Brain microvascular endothelial cell (primary cell): Measurements from ENCODE around the gene GREM1.

ENCODE experiments used
- DNase-seq: peaks from one replicate; pipeline ENCODE4 v3.0.0-alpha.2; 2020
- H3K27ac ChIP-seq: fragments of 250-450 bp; sonication (Bioruptor Pico); 2 replicates; pipeline ENCODE4 v1.5.1; 2020; ENCODE audit warnings: mild to moderate bottlenecking, moderate library complexity
- H3K27me3 ChIP-seq: fragments of 250-450 bp; sonication (Bioruptor Pico); replicated peaks from 2 replicates; pipeline ENCODE4 v1.5.1; 2020; ENCODE audit warnings: mild to moderate bottlenecking
- H3K36me3 ChIP-seq: fragments of 250-450 bp; sonication (Bioruptor Pico); replicated peaks from 2 replicates; pipeline ENCODE4 v1.5.1; 2020; ENCODE audit warnings: mild to moderate bottlenecking
- H3K4me3 ChIP-seq: 2 replicates; pipeline ENCODE4 v1.5.1; 2011; ENCODE audit warnings: low read depth, mild to moderate bottlenecking, control low read depth, low read length, moderate library complexity
- in situ Hi-C: cut with HindIII; loops from 2 replicates; pipeline ENCODE4 v1.10.0; 2017; ENCODE audit warnings: low sequenced_read_pairs, low pct_ligation_motif_present
- TF ChIP-seq, protein P1 (sequence below): IDR thresholded peaks from 2 replicates; pipeline ENCODE4 v1.5.1; 2011; ENCODE audit warnings: low read depth, mild to moderate bottlenecking, moderate library complexity, low read length, control low read depth, inconsistent platforms; ENCODE audit errors: missing control alignments

Gene GREM1

DNA sequence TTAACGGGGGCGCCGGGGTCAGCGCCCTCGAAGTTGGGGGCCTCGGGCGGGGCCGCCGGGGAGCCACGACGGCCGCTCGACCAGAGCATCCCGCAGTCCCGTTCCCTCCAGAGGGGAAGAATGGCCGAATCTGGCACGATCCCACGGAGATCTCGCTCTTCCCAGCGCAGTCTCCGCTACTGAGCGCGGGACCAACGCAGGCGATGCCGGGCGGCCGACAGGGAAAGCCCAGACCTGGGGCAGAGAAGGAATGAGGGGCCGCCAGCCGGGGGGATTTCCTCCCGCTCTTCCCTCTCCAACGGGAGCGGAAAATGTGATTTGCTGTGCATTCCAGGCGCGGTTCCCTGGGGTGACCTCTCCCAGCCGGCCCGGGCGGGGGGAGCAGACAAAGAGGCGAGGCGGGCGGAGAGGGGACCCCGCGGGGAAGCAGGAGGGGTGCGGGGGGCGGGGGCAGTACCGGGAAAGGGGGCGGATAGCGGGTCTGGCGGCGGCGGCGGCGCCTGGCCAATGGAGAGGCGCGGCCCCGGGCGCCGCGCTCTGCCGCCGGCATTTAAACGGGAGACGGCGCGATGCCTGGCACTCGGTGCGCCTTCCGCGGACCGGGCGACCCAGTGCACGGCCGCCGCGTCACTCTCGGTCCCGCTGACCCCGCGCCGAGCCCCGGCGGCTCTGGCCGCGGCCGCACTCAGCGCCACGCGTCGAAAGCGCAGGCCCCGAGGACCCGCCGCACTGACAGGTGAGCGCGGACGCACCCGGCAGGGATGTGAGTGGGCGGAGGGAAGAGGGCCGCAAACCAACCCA is at the start of gene GREM1:
Gene GREM1, plus strand, starts transcription at position 579 of the 801 bp plus-strand sequence. CDS start 12,687 bp downstream, outside the sequence.
- TF ChIP-seq, protein P1, sequence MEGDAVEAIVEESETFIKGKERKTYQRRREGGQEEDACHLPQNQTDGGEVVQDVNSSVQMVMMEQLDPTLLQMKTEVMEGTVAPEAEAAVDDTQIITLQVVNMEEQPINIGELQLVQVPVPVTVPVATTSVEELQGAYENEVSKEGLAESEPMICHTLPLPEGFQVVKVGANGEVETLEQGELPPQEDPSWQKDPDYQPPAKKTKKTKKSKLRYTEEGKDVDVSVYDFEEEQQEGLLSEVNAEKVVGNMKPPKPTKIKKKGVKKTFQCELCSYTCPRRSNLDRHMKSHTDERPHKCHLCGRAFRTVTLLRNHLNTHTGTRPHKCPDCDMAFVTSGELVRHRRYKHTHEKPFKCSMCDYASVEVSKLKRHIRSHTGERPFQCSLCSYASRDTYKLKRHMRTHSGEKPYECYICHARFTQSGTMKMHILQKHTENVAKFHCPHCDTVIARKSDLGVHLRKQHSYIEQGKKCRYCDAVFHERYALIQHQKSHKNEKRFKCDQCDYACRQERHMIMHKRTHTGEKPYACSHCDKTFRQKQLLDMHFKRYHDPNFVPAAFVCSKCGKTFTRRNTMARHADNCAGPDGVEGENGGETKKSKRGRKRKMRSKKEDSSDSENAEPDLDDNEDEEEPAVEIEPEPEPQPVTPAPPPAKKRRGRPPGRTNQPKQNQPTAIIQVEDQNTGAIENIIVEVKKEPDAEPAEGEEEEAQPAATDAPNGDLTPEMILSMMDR: no peak
- peak; percentile 48 for DNase-seq
- Histone ChIP-seq H3K4me3 (peak within 1 kb of the TSS; percentile 98), H3K27me3 (no peaks in the 10 kb centered on the region), H3K36me3 (peaks cover 8% of the 10 kb centered on the region), H3K27ac (peak within 1 kb of the TSS; percentile 81)
- in situ Hi-C loops: no loop called here

DNA sequence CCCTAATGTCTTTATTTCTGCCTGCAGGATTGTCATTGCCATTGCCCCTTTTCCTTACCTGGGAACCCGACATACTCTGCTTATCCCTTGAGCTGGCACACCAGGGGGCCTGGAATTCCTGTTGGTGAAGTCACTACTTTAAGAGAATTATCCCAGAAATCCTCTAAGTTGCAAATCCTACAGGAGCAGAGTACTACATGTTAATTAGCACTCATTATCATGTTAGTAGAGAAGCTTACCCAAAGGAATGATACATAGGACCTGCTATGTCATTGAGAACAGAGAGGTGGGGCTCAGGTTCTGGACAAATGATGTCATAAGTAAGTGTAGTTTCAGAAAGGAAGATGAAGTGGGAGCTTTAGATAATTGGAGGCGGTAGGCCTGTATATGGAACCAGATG is 48.9 kb upstream of the GREM1 start:
- no peak overlapping the region for H3K27ac ChIP-seq
- no peak for DNase-seq
- in situ Hi-C loops: loop anchor here (10.0 to 25.0 kb wide), 3 partner anchors 143 to 468 kb away; no protein-coding TSS in a partner anchor
- no peaks in the 10 kb centered on the region for H3K36me3 ChIP-seq
- TF ChIP-seq, protein P1: no peak
- H3K4me3 ChIP-seq: no peak overlapping the region
- H3K27me3 ChIP-seq: no peaks in the 10 kb centered on the region

DNA sequence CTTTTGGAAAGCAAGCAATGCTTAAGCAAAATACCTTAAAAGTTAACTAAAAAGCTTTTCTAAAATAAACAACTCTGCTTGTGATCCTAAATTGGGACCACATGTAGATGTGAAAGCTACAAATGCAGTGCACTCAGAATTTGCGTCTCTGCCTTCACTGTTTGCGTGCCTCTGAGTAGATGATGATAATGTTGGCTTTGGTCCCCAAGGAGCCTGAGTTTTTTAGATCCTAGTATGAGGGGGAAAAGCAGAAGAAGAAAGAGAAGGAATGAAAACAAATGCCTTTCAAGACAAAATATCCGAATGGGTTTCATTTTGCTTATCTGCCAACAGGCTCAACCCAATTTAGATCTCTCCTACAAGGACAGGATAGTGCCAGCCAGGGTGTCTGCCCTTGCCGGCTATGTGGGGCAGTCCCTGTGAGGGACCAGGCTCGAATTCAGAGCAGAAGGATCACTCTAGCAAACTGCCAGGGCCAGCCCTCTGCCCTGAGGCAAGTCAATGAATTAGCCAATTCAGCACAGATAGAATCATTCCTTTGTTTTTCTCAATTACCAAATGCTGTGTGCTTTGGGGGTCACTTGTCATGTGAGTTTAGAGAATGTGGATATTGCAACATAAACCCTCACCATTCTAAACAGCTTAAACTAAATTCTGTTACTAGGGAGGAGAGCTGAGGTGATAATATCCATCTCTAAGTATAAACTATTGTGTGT is 47.8 kb upstream of the GREM1 start:
- H3K36me3 ChIP-seq: no peaks in the 10 kb centered on the region
- H3K27ac ChIP-seq: no peak overlapping the region
- TF ChIP-seq, protein P1: no peak
- in situ Hi-C loops: loop anchor here (10.0 to 25.0 kb wide), 3 partner anchors 142 to 467 kb away; no protein-coding TSS in a partner anchor
- DNase-seq: no peak
- H3K27me3 ChIP-seq: no peaks in the 10 kb centered on the region
- no peak overlapping the region for H3K4me3 ChIP-seq

DNA sequence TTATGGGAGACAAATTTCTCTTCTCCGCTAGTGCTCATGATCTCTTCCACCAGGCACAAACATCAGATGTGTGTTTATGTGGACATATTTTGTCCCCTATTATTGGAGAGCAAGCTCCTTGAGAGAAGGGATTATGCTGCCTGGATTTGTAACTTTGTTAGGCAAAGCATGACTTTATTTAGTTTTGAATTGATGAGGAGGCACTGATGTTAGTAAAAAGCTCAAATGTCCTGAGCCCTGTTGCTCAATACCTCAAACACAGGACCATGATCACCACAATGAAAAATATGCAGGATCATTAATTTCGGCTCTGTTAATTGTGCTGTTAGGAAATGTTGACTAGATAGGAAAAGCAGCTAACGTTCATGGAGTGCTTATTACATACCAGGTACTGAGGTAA is 47.2 kb upstream of the GREM1 start:
- no peak for DNase-seq
- in situ Hi-C loops: loop anchor here (25.0 kb wide), 2 partner anchors 142 to 467 kb away; no protein-coding TSS in a partner anchor
- Histone ChIP-seq H3K4me3 (no peak overlapping the region), H3K36me3 (no peaks in the 10 kb centered on the region), H3K27ac (no peak overlapping the region), H3K27me3 (no peaks in the 10 kb centered on the region)
- TF ChIP-seq, protein P1: no peak

GRCh38 chr15:32671339-32672325 is 46.2 kb upstream of the GREM1 start:
- Histone ChIP-seq H3K36me3 (no peaks in the 10 kb centered on the region), H3K27ac (no peak overlapping the region), H3K27me3 (no peaks in the 10 kb centered on the region), H3K4me3 (no peak overlapping the region)
- in situ Hi-C loops: loop anchor here (25.0 kb wide), 2 partner anchors 141 to 466 kb away; no protein-coding TSS in a partner anchor
- peak; percentile 47 for DNase-seq
- TF ChIP-seq, protein P1: no peak
